MM.1S (cell line): ENCODE results near the gene INO80B.

Experiments used
- DNase-seq: peaks from one replicate; pipeline ENCODE4 v3.0.0-alpha.2; 2015
- H2AFZ ChIP-seq: fragments of 300-600 bp; sonication (generic); 2 replicates; pipeline ENCODE4 v1.6.0; 2016; ENCODE audit warnings: antibody characterized with exemption, low read length
- H3F3A ChIP-seq: fragments of 300-600 bp; sonication (generic); 2 replicates; pipeline ENCODE4 v1.6.1; 2016; ENCODE audit warnings: mild to moderate bottlenecking, antibody characterized with exemption, low read length, moderate library complexity, mixed read lengths; ENCODE audit not compliant: insufficient read depth
- H3K27ac ChIP-seq: fragments of 300-600 bp; sonication (generic); 2 replicates; pipeline ENCODE4 v1.5.1; 2016; ENCODE audit warnings: mild to moderate bottlenecking, low read length
- H3K27me3 ChIP-seq: fragments of 300-600 bp; sonication (generic); replicated peaks from 2 replicates; pipeline ENCODE4 v1.6.0; 2016; ENCODE audit warnings: low read length; ENCODE audit not compliant: insufficient read depth
- H3K36me3 ChIP-seq: fragments of 300-600 bp; sonication (generic); replicated peaks from 2 replicates; pipeline ENCODE4 v1.6.1; 2016; ENCODE audit warnings: mild to moderate bottlenecking, low read length, mixed read lengths; ENCODE audit not compliant: insufficient read depth
- H3K4me1 ChIP-seq: fragments of 300-600 bp; sonication (generic); 2 replicates; pipeline ENCODE4 v1.6.1; 2016; ENCODE audit warnings: low read length, mixed read lengths
- H3K4me2 ChIP-seq: fragments of 300-600 bp; sonication (generic); 2 replicates; pipeline ENCODE4 v1.6.0; 2016; ENCODE audit warnings: low read depth, low read length
- H3K4me3 ChIP-seq: fragments of 300-600 bp; sonication (generic); 2 replicates; pipeline ENCODE4 v1.5.1; 2016; ENCODE audit warnings: low read length, mixed read lengths
- H3K79me2 ChIP-seq: fragments of 300-600 bp; sonication (generic); 2 replicates; pipeline ENCODE4 v1.6.1; 2016; ENCODE audit warnings: mixed run types, low read length, mixed read lengths
- H3K9ac ChIP-seq: fragments of 300-600 bp; sonication (generic); 2 replicates; pipeline ENCODE4 v1.6.1; 2016; ENCODE audit warnings: low read length, mixed read lengths
- H3K9me2 ChIP-seq: fragments of 300-600 bp; sonication (generic); replicated peaks from 2 replicates; pipeline ENCODE4 v1.6.1; 2016; ENCODE audit warnings: mild to moderate bottlenecking, low read length, mixed read lengths; ENCODE audit not compliant: insufficient read depth
- H3K9me3 ChIP-seq: fragments of 300-600 bp; sonication (generic); replicated peaks from 2 replicates; pipeline ENCODE4 v1.6.1; 2016; ENCODE audit warnings: mild to moderate bottlenecking, low read length, mixed read lengths; ENCODE audit not compliant: insufficient read depth
- H4K20me1 ChIP-seq: fragments of 300-600 bp; sonication (generic); 2 replicates; pipeline ENCODE4 v1.6.1; 2016; ENCODE audit warnings: mild to moderate bottlenecking, low read length, moderate library complexity, mixed read lengths; ENCODE audit not compliant: insufficient read depth
- CTCF ChIP-seq: fragments of 300-600 bp; sonication (generic); IDR thresholded peaks from 2 replicates; pipeline ENCODE4 v1.5.1; 2016; ENCODE audit warnings: antibody characterized with exemption, low read length, mixed read lengths
- EZH2 ChIP-seq: fragments of 300-600 bp; sonication (generic); optimal IDR thresholded peaks from 2 replicates; pipeline ENCODE3; 2017; ENCODE audit warnings: low read depth, mild to moderate bottlenecking, antibody characterized with exemption, low read length, mixed read lengths
- EZH2phosphoT487 ChIP-seq: fragments of 300-600 bp; sonication (generic); IDR thresholded peaks from 2 replicates; pipeline ENCODE4 v1.6.1; 2018; ENCODE audit warnings: antibody characterized with exemption, low read length

INO80B gene

GRCh38 chr2:74439373-74439772, 15.5 kb upstream of the INO80B start:
- Histone ChIP-seq H3K9me2 (no peaks in the 10 kb centered on the region), H3K79me2 (no peaks in the 10 kb centered on the region), H3K4me2 (peak overlapping the region; percentile 89; the same call in 1 of the 2 replicates), H3K27ac (no peak overlapping the region), H2AFZ (no peak overlapping the region), H3K9ac (no peak overlapping the region), H4K20me1 (no peaks in the 10 kb centered on the region), H3K9me3 (no peaks in the 10 kb centered on the region), H3K4me3 (no peak overlapping the region), H3K27me3 (peaks cover 23% of the 10 kb centered on the region), H3K4me1 (peaks cover 5% of the 10 kb centered on the region), H3F3A (no peaks in the 10 kb centered on the region), H3K36me3 (no peaks in the 10 kb centered on the region)
- TF ChIP-seq CTCF = no peak
- no peak for TF ChIP-seq EZH2
- TF ChIP-seq EZH2phosphoT487 = no peak
- DNase-seq = no peak

GRCh38 chr2:74439803-74440377, 15.0 kb upstream of the INO80B start:
- Histone ChIP-seq H3K9ac (peak overlapping the region; percentile 49; the same call in 1 of the 2 replicates), H3K9me3 (no peaks in the 10 kb centered on the region), H3K4me2 (peak overlapping the region; percentile 89), H3K4me3 (peak overlapping the region; percentile 58), H3K27me3 (peaks cover 28% of the 10 kb centered on the region), H3K9me2 (no peaks in the 10 kb centered on the region), H3K79me2 (no peaks in the 10 kb centered on the region), H2AFZ (peak overlapping the region; percentile 98), H4K20me1 (no peaks in the 10 kb centered on the region), H3K4me1 (peaks cover 5% of the 10 kb centered on the region), H3K36me3 (no peaks in the 10 kb centered on the region), H3K27ac (no peak overlapping the region), H3F3A (no peaks in the 10 kb centered on the region)
- no peak for DNase-seq
- TF ChIP-seq CTCF (no peak), EZH2phosphoT487 (no peak), EZH2 (no peak)

- Histone ChIP-seq H3F3A (no peaks in the 10 kb centered on the region), H3K9me2 (no peaks in the 10 kb centered on the region), H2AFZ (peak overlapping the region; percentile 98), H3K79me2 (no peaks in the 10 kb centered on the region), H3K9me3 (no peaks in the 10 kb centered on the region), H3K4me1 (peaks cover 5% of the 10 kb centered on the region), H3K27ac (no peak overlapping the region), H3K4me2 (peak overlapping the region; percentile 89), H3K36me3 (no peaks in the 10 kb centered on the region), H3K9ac (peak overlapping the region; percentile 49; the same call in 1 of the 2 replicates), H3K4me3 (peak overlapping the region; percentile 58), H3K27me3 (peaks cover 31% of the 10 kb centered on the region), H4K20me1 (no peaks in the 10 kb centered on the region)
- peak; percentile 47 for DNase-seq
- TF ChIP-seq EZH2phosphoT487 = no peak
- no peak for TF ChIP-seq EZH2
- no peak for TF ChIP-seq CTCF
These were observed 14.3 kb upstream of the INO80B start for GRCh38 chr2:74440378-74441169.
